Right lobe of liver (tissue), 6 donors: Measurements from ENCODE around the gene MACROD2. TPM values are rescaled to one million over a fixed set of nuclear protein-coding genes. Genes with fewer than 3 reads are reported as not detected.

Experiments used
- ATAC-seq, 4 donors: fragments of 200-7000 bp; cut with Tn5 transposase; one replicate each; pipeline ENCODE4 v1.9.1; 2020; ENCODE audit warnings: mild to moderate bottlenecking in 4 of 4, moderate library complexity in 4 of 4
- DNase-seq, 3 donors: peaks; one replicate each; pipeline ENCODE4 v3.0.0-alpha.2; 2020
- H3K27ac ChIP-seq, 3 donors: fragments of 200-600 bp; one replicate each; pipeline ENCODE4 v1.8.0; 2022
- H3K27me3 ChIP-seq, 2 donors: fragments of 200-600 bp; one replicate each; pipeline ENCODE4 v1.8.0; 2022
- H3K36me3 ChIP-seq, 4 donors: fragments of 200-600 bp; sonication (generic) in 1 of 4; one replicate each; pipeline versions ENCODE4 v1.5.1 to v1.8.0; 2017 to 2022; ENCODE audit warnings: control low read depth in 1 of 4
- H3K4me1 ChIP-seq, 4 donors: fragments of 200-600 bp; sonication (generic) in 1 of 4; one replicate each; pipeline versions ENCODE4 v1.5.1 to v1.8.0; 2017 to 2022; ENCODE audit warnings: control low read depth in 1 of 4
- H3K4me3 ChIP-seq, 3 donors: fragments of 200-600 bp; one replicate each; pipeline ENCODE4 v1.8.0; 2022
- H3K9me3 ChIP-seq, 4 donors: fragments of 200-600 bp; sonication (generic) in 1 of 4; one replicate each; pipeline versions ENCODE4 v1.5.1 to v1.8.0; 2017 to 2022; ENCODE audit warnings: control low read depth in 1 of 4
- POLR2A ChIP-seq: fragments of 450-650 bp; IDR thresholded peaks from one replicate; pipeline ENCODE4 v1.6.1; 2017; ENCODE audit warnings: antibody characterized with exemption, mild to moderate bottlenecking
- WGBS: methylation state at CpG from one replicate; pipeline ENCODE4 v1.1.6; 2018; ENCODE audit warnings: low coverage, low lambda C conversion rate; ENCODE audit not compliant: insufficient coverage; ENCODE audit errors: missing lambda C conversion rate; 5-methylcytosine and 5-hydroxymethylcytosine counted together
- intact Hi-C, 2 donors: fragments of 100-400 bp; cut with DNase I; formaldehyde crosslinking; loops; one replicate each; pipeline versions ENCODE4 v1.11.2 to v1.14.1; 2022
- total RNA-seq, 6 experiments: library from RNA; depleted of rRNA in 2 of 6; stranded (reverse); fragments of >200 nt in 2 of 6; fragmentation: NEBNext Ultra II Directional in 3 of 6; extraction: Animal tissue kit (Norgen Biotek cat#: 25700) in 3 of 6; gene quantifications; one replicate each; pipeline versions ENCODE4 v1.1.0 to v1.2.4, GENCODE V29; 2016 to 2023
- TF ChIP-seq, protein P1 (sequence below), 4 donors: fragments of 200-600 bp in 3 of 4; fragments of 450-650 bp in 1 of 4; IDR thresholded peaks; one replicate each; pipeline versions ENCODE4 v1.5.1 to v1.8.0; 2016 to 2022; ENCODE audit warnings: antibody characterized with exemption in 4 of 4, mild to moderate bottlenecking in 2 of 4
- donor health status: DM: no; HTN: yes; CAD: no.
- donor health status: DM: no; HTN: no; CAD: no.
- donor health status: DM: no; HTN: no; CAD: no.
- donor health status: DM: no; HTN: yes; CAD: no.
- donor health status: DM: no; HTN: yes; CAD: no.

The MACROD2 gene
- total RNA-seq, 6 experiments from 2014 or later, result 1.2 to 5.5 (median 3.3) TPM

DNA sequence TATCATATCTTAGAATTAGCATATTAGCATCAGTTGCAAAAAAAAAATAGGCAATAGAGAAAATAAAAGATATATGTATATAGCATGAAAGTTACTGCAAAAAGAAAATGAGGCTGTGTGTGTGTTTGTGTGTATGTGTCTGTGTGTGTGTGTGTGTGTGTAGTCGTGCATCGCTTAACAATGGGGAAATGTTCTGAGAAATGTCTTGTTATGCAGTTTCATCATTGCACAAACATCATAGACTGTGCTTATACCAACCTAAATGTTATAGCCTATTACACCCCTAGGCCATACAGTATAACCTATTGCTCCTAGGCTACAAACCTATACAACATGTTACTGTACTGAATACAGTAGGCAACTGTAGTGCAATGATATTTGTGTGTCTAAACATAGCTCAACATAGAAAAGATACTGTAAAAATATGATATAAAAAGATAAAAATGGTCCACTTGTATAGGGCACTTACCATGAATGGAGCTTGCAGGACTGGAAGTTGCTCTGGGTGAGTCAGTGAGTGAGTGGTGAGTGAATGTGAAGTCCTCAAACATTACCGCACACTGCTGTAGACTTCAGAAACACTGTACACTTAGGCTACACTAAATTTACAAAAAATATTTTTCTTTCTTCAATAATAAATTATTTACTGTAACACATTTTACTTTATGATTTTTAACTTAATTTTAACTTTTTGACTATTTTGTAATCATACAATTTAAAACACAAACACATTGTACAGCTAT, 1772.9 kb downstream of the MACROD2 start:
- Histone ChIP-seq H3K27ac (no peak overlapping the region), H3K36me3 (no peaks in the 10 kb centered on the region), H3K4me1 (no peaks in the 10 kb centered on the region), H3K4me3 (no peak overlapping the region), H3K9me3 (no peaks in the 10 kb centered on the region), H3K27me3 (no peaks in the 10 kb centered on the region)
- WGBS, result 94% methylated on average over 3 of the region's 3 CpGs
- intact Hi-C loops, result no loop called here
- no peak for TF ChIP-seq POLR2A
- TF ChIP-seq, protein P1, sequence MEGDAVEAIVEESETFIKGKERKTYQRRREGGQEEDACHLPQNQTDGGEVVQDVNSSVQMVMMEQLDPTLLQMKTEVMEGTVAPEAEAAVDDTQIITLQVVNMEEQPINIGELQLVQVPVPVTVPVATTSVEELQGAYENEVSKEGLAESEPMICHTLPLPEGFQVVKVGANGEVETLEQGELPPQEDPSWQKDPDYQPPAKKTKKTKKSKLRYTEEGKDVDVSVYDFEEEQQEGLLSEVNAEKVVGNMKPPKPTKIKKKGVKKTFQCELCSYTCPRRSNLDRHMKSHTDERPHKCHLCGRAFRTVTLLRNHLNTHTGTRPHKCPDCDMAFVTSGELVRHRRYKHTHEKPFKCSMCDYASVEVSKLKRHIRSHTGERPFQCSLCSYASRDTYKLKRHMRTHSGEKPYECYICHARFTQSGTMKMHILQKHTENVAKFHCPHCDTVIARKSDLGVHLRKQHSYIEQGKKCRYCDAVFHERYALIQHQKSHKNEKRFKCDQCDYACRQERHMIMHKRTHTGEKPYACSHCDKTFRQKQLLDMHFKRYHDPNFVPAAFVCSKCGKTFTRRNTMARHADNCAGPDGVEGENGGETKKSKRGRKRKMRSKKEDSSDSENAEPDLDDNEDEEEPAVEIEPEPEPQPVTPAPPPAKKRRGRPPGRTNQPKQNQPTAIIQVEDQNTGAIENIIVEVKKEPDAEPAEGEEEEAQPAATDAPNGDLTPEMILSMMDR (IDR thresholded peaks at IDR 0.05), result no peak
- DNase-seq (no peak), ATAC-seq (no peak)

DNA sequence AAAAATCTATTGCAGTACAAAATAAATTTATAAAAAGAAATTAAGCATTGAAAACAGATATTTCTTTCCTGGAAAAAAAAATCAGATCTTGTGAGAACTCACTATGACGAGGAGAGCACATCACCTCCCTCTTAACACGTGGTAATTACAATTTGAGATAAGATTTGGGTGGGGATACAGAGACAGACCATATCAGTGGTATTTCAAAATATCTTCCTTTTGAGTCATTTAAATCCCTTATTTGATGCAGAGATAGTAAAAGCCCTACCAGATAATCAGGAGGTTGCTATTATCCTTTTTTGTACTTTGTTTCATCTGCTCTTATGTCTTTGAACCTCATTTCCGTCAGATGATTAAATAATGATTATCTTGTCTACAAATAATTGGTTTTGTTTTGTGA, 1777.5 kb downstream of the MACROD2 start:
- Histone ChIP-seq H3K27me3 (no peaks in the 10 kb centered on the region), H3K27ac (no peak overlapping the region), H3K4me1 (no peaks in the 10 kb centered on the region), H3K36me3 (no peaks in the 10 kb centered on the region), H3K4me3 (no peak overlapping the region), H3K9me3 (no peaks in the 10 kb centered on the region)
- 64% methylated on average over 3 of the region's 3 CpGs for WGBS
- DNase-seq, result no peak
- intact Hi-C loops, result no loop called here
- TF ChIP-seq, protein P1 (IDR thresholded peaks at IDR 0.05), result no peak
- no peak for TF ChIP-seq POLR2A
- ATAC-seq, result no peak

DNA sequence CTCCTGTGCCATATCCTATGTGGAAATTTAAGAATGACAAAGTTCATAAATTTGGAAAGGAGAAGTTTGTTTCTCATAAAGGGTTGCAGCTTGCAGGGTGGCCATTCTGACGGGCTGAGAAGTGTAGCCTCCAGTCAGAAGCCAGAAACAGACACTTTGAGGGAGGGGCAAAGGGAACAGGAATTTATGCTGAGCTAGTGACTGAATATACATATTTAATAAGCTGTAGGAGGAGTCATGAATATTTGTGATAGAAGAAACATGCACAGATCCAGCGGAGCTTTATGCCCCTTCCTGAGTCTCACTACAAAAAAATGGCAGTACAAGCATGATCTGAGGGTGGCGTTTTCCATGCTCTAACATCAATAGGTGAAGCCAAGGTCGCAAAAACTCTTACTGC, 1779.6 kb downstream of the MACROD2 start:
- intact Hi-C loops, result no loop called here
- H3K27ac ChIP-seq, result no peak overlapping the region
- TF ChIP-seq, protein P1 (IDR thresholded peaks at IDR 0.05), result no peak
- TF ChIP-seq POLR2A, result no peak
- no peaks in the 10 kb centered on the region for H3K9me3 ChIP-seq
- 81% methylated on average over 4 of the region's 4 CpGs for WGBS
- no peak overlapping the region for H3K4me3 ChIP-seq
- DNase-seq (no peak), ATAC-seq (no peak)
- no peaks in the 10 kb centered on the region for H3K36me3 ChIP-seq
- no peaks in the 10 kb centered on the region for H3K27me3 ChIP-seq
- no peaks in the 10 kb centered on the region for H3K4me1 ChIP-seq

DNA sequence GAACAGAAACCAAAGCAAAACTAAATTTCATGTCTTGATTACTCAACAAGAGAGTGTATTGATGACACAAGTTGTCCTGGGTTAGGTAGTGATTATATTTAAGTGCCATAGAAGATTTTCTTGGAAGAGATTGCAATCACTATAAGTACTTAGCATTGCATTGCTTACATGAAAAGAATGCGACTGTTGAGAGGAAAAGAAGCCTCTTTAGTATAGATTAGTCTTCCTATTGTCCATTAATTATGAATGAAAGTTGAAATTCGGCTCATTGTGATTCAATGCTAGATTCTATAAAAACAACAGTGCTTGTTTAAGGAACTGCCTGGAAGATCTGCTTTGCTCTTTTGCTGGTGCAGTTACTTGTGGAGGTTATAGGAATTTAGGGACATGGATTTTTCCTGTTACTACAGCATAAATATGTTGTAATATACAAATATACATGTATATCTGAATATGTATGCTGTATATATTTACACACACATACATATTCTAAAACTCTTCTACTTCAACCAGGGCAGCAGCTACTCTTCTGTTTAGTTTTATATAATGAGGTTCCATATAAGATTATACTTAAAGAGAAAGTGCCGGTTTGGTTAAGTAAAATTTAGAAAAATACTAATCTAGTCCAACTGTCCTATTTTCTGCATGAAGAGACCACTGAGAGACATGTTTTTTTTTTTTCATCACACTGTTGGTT, 1781.6 kb downstream of the MACROD2 start:
- DNase-seq (no peak), ATAC-seq (no peak)

More for the DNA sequence above, 1781.6 kb downstream of the MACROD2 start:
- WGBS, result 75% methylated on average over 3 of the region's 3 CpGs
- Histone ChIP-seq H3K27ac (no peak overlapping the region), H3K4me1 (no peaks in the 10 kb centered on the region), H3K27me3 (no peaks in the 10 kb centered on the region), H3K9me3 (no peaks in the 10 kb centered on the region), H3K36me3 (no peaks in the 10 kb centered on the region), H3K4me3 (no peak overlapping the region)
- no peak for TF ChIP-seq POLR2A
- TF ChIP-seq, protein P1 (IDR thresholded peaks at IDR 0.05), result no peak
- intact Hi-C loops, result no loop called here
